IPS-18c (cell line): ENCODE data around the gene AGAP3.
A peak's percentile ranks its signal among the peaks of the same experiment; 100 is the strongest.

Source experiments
- H3K4me3 ChIP-seq: 2 replicates; pipeline ENCODE4 v1.7.0; 2013; ENCODE audit warnings: low read depth, mild to moderate bottlenecking, low read length, moderate library complexity; ENCODE audit not compliant: insufficient read depth
- H3K9me3 ChIP-seq: one replicate; pipeline ENCODE4 v1.6.1; 2013; ENCODE audit warnings: mild to moderate bottlenecking, low read length, moderate library complexity; ENCODE audit not compliant: control insufficient read depth, insufficient read depth

AGAP3 gene

GRCh38 chr7:151056283-151056665, 30.0 kb upstream of the AGAP3 start:
- Histone ChIP-seq H3K4me3 (peak overlapping the region; percentile 56; the same call in 1 of the 2 replicates), H3K9me3 (peaks cover 2% of the 10 kb centered on the region)

DNA sequence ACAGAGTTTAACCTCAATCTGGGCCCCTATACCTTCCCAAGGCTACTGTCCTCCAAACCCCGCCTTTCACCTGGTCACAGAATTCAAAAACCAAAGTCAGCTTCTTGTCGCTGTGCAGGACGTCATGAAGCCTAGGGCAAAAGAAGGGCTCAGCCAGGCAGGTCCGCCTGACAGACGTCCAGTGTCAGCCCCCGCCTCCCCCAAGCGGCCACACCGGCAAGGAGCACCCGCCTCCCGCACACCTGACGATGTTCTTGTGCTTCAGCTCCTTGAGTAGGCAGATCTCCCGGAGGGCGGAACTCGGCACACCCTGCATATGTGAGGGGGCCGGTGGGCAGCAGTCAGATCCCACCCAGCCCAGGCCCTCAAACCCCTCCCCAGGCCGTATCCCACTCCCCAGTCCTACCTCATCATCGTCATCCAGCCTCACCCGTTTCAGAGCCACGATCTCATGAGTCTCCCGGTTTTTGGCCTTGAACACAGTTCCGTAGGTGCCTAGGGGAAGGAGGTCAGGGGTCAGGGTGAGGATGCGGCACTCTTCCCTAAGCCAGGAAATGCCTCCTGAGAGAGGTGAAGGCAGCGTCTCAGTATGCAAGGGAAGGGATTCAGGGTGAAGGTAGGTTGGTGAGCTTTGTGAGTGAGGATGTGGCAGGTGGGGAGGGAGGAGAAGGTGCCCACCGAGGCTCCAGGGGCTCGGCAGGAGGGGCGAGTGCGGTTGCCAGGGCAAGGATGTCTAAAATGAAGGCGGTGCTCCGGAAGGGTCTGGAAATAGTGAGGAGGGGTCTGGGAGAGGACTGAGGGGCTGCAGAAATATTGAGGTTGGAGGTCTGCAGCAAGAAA, 29.4 kb upstream of the AGAP3 start:
- Histone ChIP-seq H3K9me3 (peaks cover 2% of the 10 kb centered on the region), H3K4me3 (peak overlapping the region; percentile 56)

DNA sequence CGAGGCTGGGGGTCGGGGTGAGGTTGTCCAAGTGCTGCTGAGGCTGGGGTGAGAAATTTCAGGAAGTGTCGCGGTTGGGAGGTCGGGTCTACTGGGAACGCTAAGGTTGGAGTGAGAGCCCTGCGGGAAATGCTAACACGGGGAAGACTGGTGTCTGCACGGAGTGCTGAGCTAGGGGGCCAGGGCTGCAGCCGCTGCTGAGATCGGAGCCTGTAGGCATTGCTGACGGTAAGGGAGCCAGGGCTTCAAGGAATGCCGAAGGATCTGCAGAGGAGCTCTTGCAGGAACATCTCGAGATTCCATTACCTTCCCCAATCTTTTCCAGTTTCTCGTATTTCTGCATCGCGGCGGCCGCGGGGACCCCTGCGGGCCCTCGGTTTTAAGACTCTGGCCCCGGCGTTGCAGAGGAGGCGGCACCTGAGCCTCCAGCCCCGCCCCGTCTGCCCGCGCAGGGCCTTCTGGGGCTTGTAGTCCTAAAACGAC, 28.7 kb upstream of the AGAP3 start, which contains the start of gene CDK5:
Gene CDK5 (minus strand): TSS at position 392 of the 483 bp plus-strand sequence. CDS start 49 bp downstream, at position 343.
- Histone ChIP-seq H3K4me3 (peak within 1 kb of the TSS; percentile 79), H3K9me3 (peaks cover 2% of the 10 kb centered on the region)

- Histone ChIP-seq H3K9me3 (peaks cover 2% of the 10 kb centered on the region), H3K4me3 (peak overlapping the region; percentile 79)
Measured at GRCh38 chr7:151057989-151058780, 28.1 kb upstream of the AGAP3 start.

DNA sequence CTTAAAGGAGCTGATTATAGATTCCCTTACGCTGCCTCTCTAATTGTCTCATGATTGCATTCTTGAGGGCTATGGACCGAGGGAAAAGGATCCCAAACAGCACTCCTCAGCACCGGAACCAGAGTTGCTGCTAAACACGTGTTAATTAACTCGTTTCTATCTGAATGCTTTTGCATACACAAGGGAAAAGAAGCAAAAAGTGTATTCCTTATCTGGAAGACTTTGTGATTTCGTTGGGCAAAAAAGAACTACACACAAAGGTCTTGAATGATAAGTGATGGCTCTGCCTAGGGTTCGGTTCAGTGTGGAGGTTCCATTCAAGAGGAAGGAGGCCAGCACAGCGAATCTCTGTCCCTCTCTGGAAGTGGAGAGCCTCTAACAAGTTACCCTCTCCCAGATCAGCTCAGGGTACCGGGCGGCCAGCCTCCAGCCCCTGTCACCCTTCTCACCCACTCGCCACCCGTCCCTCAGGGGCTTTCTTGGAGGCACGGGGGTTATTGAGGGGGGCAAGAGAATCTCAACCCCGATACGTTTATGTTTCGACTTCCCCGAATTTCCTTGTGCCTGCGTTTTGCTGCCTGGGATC, 27.4 kb upstream of the AGAP3 start:
- Histone ChIP-seq H3K4me3 (peak overlapping the region; percentile 79), H3K9me3 (peaks cover 2% of the 10 kb centered on the region)

GRCh38 chr7:151059367-151060112, 26.7 kb upstream of the AGAP3 start, which contains the start of gene SLC4A2:
SLC4A2 (plus strand) TSS chr7:151059589; CDS start chr7:151061988, 2,399 bp downstream.
- peak within 1 kb of the TSS; percentile 79 for H3K4me3 ChIP-seq

DNA sequence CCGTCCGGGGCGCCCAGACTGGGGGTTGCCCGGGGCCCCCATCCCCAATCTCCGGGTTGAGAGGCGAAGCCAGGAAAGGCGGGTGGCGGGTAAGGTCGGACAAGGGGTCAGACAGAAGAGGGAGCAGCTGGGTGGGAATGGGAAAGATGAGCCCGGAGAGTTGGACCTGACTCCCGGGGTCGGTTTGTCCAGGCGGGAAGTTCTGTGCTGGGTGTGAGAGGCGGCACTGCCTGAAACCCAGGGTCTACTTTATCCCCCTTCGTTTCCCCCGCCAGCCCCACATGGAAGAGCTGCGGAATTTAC, 26.2 kb upstream of the AGAP3 start:
- Histone ChIP-seq H3K9me3 (peaks cover 2% of the 10 kb centered on the region), H3K4me3 (peak overlapping the region; percentile 79)

More at GRCh38 chr7:151059367-151060112, 26.7 kb upstream of the AGAP3 start, which contains the start of gene SLC4A2:
- H3K9me3 ChIP-seq, result peaks cover 2% of the 10 kb centered on the region

GRCh38 chr7:151060416-151061212, 25.7 kb upstream of the AGAP3 start:
- H3K4me3 ChIP-seq, result peak overlapping the region; percentile 79
- peaks cover 2% of the 10 kb centered on the region for H3K9me3 ChIP-seq

DNA sequence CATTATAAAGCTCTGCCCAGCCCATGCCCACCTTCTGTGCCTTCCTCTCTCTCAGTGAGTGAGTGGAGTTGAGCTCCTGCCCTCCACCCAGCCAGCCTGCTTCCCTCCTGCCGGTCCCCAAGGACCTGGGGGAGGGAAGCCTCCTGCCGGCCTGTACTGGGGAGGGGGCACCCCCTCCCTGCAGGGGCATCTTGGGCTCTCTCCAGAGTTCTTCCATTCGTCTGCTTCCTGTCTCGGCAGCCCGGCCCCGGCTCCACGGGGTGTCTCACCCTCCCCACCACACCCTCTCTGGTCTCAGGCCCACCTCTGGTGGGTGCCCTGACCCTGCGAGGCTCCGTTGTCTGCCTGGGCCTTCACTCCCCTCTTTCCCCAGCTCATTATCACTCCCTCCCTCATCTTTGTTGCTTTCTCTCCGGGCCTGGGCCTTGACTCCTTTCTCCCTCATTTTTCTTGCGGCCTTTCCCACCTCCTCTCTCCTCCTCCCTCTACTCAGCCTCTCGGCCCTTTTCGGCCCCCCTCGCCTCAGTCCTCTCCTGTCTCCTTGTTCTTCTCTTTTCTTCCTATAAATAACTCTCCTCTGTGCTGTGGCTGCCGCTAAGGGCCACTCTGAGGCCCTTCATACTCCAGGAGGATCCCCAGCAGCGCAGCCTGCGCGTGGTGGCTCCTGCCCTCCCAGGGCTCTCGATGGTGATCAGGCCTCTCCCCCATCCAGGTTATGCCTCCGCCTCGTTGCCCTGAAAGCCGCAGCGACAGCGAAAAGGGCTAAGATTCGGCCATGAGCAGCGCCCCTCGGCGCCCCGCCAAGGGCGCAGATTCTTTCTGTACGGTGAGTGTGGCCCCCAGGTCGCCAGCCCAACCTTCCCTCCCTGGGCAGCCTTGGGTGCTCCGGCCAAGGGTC, 24.8 kb upstream of the AGAP3 start:
- Histone ChIP-seq H3K4me3 (peak overlapping the region; percentile 41), H3K9me3 (peaks cover 2% of the 10 kb centered on the region)

GRCh38 chr7:151062111-151062398, 24.2 kb upstream of the AGAP3 start:
- H3K9me3 ChIP-seq, result peaks cover 2% of the 10 kb centered on the region
- H3K4me3 ChIP-seq, result peak overlapping the region; percentile 41

DNA sequence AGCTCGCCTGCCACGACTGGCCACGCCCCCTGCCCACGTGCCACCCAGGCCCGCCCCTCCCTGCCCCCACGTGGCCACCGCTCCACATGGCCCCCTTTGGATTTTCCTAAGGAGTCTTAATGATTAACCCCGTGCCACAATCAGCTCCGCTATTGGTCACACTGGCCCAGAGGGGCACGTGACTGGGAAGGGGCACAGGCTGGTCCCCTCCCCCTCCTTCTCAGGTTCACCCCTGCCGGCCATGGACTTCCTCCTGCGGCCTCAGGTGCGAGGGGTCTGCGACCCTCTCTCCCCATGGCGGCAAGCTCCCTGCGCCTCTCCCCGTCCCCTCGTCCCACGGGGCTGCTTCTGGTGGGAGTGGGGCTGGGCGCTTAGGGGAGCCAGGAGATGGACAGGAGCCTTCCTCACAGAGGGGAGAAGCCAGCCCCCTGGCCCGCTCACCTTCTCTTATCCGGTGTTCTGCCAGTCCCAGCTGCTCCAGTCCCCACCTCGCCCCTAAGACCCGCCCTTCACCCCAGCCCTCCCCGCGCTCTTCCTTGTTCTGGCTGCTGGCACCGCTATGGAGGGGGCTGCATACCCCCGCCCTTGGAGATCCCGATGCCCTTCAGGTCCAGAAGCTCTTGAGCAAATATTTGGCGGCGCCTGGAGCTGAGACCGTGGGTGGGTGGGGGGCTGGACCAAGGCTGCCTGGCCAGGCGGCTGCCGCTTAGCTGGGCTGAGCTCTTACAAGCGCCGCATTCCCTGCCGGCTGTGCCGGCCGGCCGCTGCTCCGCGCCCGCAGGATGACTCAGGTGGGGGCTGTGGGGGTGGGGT, 23.7 kb upstream of the AGAP3 start:
- Histone ChIP-seq H3K9me3 (peaks cover 2% of the 10 kb centered on the region), H3K4me3 (peak overlapping the region; percentile 62)

- peak overlapping the region; percentile 24 for H3K4me3 ChIP-seq
Measured at GRCh38 chr7:151063212-151063561, 23.1 kb upstream of the AGAP3 start.

DNA sequence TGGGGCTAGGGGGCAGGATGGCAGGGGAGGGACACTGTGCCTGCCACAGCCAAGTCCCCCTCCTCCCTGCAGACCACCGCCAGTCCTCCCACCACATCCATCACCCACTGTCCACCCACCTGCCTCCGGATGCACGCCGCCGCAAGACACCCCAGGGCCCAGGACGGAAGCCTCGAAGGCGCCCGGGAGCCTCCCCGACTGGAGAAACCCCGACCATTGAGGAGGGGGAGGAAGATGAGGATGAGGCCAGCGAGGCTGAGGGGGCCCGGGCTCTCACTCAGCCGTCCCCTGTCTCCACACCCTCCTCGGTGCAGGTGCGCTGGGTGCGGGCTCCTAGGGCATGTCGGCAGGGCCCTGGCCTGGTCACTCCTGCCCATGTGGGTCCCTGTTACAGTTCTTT, 21.8 kb upstream of the AGAP3 start:
- peaks cover 2% of the 10 kb centered on the region for H3K9me3 ChIP-seq
- no peak overlapping the region for H3K4me3 ChIP-seq

More at GRCh38 chr7:151063212-151063561, 23.1 kb upstream of the AGAP3 start:
- H3K9me3 ChIP-seq, result peaks cover 2% of the 10 kb centered on the region

DNA sequence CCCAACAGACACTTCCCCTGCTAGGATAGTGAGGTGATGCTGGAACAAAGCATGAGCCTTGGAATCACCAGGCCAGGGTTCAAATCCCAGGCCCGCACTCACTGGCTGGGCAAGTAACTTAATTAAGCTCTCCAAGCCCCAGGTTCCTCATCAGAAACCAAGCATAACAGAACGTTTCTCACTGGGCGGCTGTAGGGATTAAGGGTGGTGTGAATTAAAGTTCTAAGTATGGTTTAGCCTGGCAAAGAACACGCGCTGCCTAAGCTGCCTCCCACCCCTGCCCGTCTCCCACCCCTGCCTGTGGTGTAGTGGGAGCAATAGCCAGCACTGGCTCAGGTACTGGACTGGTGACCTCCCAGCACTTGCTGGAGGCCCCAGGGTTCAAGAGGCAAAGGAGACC, 21.3 kb upstream of the AGAP3 start:
- no peaks in the 10 kb centered on the region for H3K9me3 ChIP-seq
- H3K4me3 ChIP-seq, result no peak overlapping the region

GRCh38 chr7:151065516-151065915, 20.8 kb upstream of the AGAP3 start:
- H3K9me3 ChIP-seq, result no peaks in the 10 kb centered on the region
- H3K4me3 ChIP-seq, result no peak overlapping the region
